Dermis lymphatic vessel endothelial cell (primary cell): ENCODE measurements around the gene HMGCLL1. TPM values are rescaled to one million over a fixed set of nuclear protein-coding genes. Genes with fewer than 3 reads are reported as not detected.

ENCODE experiments used
- total RNA-seq: library from RNA; depleted of rRNA; stranded (reverse); fragments of >200 nt; gene quantifications from 2 replicates; pipeline ENCODE4 v1.2.1, GENCODE V29; 2014

Gene HMGCLL1
- total RNA-seq: not detected in 2 replicates

DNA sequence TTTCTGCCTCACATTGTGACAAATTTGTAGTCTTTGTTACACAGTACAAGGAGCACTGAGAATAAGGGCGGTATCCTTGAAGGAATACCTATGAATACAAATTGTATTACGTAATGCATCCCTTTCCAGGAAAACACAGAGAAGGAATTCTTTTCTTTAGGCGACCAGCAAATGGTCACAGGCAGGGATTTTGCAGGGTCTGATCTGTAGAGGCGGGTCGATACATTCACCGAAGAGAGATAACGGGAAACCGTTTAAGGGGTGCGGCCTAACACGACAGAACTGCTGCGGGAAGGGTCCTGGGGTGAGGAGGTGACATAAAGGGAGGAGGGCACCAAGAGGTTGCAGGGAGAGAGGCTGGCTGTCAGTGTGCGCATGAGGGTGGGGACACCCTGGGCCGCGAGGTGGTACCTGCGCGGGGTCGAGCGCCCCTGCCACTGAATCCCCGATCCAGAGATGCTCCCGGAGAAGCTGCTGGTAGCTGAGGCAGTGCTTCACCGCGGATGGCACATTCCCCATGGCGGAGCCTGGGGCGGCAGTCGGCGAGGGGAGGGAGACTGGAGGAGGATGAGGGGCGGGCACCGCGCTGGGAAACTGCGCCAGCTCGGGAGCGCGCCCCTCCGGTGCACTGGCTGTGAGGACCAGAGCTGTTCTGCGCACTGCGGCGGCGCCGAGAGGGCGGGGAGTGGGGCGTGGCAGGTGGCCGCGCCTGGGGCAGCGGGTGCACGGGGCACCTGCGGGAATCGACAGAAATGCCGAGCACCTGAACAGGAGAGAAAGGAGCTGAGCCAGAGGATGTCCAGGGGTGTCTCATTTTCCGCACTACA, at the start of gene HMGCLL1:
Gene HMGCLL1, minus strand, starts transcription at position 656 of the 827 bp plus-strand sequence. Its CDS starts 137 bp downstream, at position 519.

